Testis (tissue), 3 donors: Measurements from ENCODE around the gene SLAMF9. TPM values are rescaled to one million over a fixed set of nuclear protein-coding genes. Genes with fewer than 3 reads are reported as not detected.

ENCODE experiments used
- DNase-seq: peaks from one replicate; pipeline ENCODE4 v3.0.0-alpha.2; 2019
- H3K27ac ChIP-seq, 2 donors: fragments of 200-600 bp; sonication (generic); one replicate each; pipeline ENCODE4 v1.5.1; 2019
- H3K27me3 ChIP-seq: fragments of 200-600 bp; sonication (generic); one replicate; pipeline ENCODE4 v1.5.1; 2019
- H3K36me3 ChIP-seq: fragments of 200-600 bp; sonication (generic); one replicate; pipeline ENCODE4 v1.5.1; 2017; ENCODE audit warnings: low read depth; ENCODE audit errors: missing control alignments
- H3K4me1 ChIP-seq: fragments of 200-600 bp; sonication (generic); one replicate; pipeline ENCODE4 v1.5.1; 2019
- H3K4me3 ChIP-seq, 2 donors: fragments of 200-600 bp; sonication (generic); one replicate each; pipeline ENCODE4 v1.5.1; 2017 to 2019
- H3K9me3 ChIP-seq: fragments of 200-600 bp; sonication (generic); one replicate; pipeline ENCODE4 v1.5.1; 2017
- CTCF ChIP-seq, 3 experiments: fragments of 450-650 bp in 2 of 3; fragments of 200-600 bp in 1 of 3; sonication (generic) in 1 of 3; IDR thresholded peaks; one replicate each; pipeline ENCODE4 v1.5.1; 2016 to 2019; ENCODE audit warnings: antibody characterized with exemption in 3 of 3, mild to moderate bottlenecking in 2 of 3, moderate library complexity in 1 of 3
- POLR2A ChIP-seq: fragments of 450-650 bp; IDR thresholded peaks from one replicate; pipeline ENCODE4 v1.6.1; 2017; ENCODE audit warnings: antibody characterized with exemption, mild to moderate bottlenecking, moderate library complexity
- WGBS, 2 donors: methylation state at CpG; one replicate each; pipeline ENCODE4 v1.1.5; 2018; 5-methylcytosine and 5-hydroxymethylcytosine counted together
- intact Hi-C: fragments of 100-400 bp; cut with DNase I; formaldehyde crosslinking; loops from one replicate; pipeline ENCODE4 v1.15.1; 2023; ENCODE audit warnings: low total_unique reads
- polyA plus RNA-seq: library from polyadenylated mRNA; stranded (reverse); fragments of 350-450 nt; fragmentation: Illumina TruSeq; extraction: RNeasy Lipid Tissue Mini Kit (QIAGEN cat#74804); gene quantifications from one replicate; pipeline ENCODE4 v1.2.3, GENCODE V29; 2014; ENCODE audit warnings: low read depth, low replicate concordance; ENCODE audit not compliant: insufficient read depth
- total RNA-seq, 2 donors: library from RNA; depleted of rRNA; stranded (reverse); fragments of >200 nt; gene quantifications; one replicate each; pipeline ENCODE4 v1.2.3, GENCODE V29; 2016

SLAMF9 gene
- total and polyA plus RNA-seq, 3 donors from 2014 or later = 0.74 to 2.0 TPM; not detected in 1

DNA sequence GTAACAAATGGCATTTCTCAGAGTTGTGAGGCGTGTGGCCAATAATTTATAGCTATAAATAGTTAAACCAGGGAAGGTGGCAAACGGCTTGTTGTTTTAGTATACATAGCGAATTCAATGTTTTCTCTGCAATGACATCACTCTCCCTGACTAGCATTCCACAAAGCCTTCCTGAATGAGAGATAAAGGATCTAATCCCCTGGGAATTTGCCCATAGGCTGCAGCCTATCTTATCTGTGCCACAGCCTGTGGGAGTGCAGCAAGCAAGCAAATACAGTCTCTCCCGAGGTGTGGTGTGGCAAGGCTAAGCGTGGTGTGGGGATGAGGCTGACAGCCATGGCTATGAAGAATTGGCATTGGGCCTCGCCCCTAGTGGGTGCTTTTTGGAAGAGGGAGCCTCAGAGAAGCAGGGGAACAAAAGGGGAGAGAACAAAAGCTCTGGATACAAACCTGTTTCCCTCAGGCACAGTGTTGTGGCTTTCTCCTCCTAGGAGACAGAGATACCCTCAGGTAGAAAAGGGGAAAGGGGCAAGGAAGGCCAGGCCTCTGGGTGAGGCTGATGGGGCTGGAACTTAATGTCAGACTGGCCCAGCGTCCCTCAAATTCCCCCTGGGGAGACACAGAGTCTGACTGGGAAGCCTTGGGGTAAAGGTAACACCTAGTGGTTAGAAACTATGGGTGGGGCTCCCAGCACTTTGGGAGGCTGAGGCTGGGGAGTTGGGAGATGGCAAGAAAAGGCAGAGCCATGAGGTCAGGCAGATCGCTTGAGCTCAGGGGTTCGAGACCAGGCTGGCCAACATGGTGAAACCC is 37.6 kb downstream of the SLAMF9 start:
- 54 to 62% methylated on average over 9 of the region's 9 CpGs for WGBS, 2 donors
- intact Hi-C loops = no loop called here
- no peak overlapping the region for H3K4me3 ChIP-seq
- TF ChIP-seq CTCF (IDR thresholded peaks at IDR 0.05) (no peak), POLR2A (no peak)
- peak; percentile 72 for DNase-seq
- H3K36me3 ChIP-seq = no peaks in the 10 kb centered on the region
- no peaks in the 10 kb centered on the region for H3K27me3 ChIP-seq
- no peaks in the 10 kb centered on the region for H3K9me3 ChIP-seq
- no peaks in the 10 kb centered on the region for H3K4me1 ChIP-seq
- peak overlapping the region; percentile 39 to 59 for H3K27ac ChIP-seq

GRCh38 chr1:159915571-159916241 is 38.3 kb downstream of the SLAMF9 start:
- TF ChIP-seq POLR2A (no peak), CTCF (IDR thresholded peaks at IDR 0.05) (no peak)
- intact Hi-C loops = no loop called here
- no peaks in the 10 kb centered on the region for H3K9me3 ChIP-seq
- no peak overlapping the region for H3K4me3 ChIP-seq
- H3K4me1 ChIP-seq = peaks cover 5% of the 10 kb centered on the region
- 42 to 57% methylated on average over 5 of the region's 5 CpGs for WGBS, 2 donors
- peak overlapping the region in 1 of 2 donors; percentile 14 for H3K27ac ChIP-seq
- DNase-seq = no peak
- no peaks in the 10 kb centered on the region for H3K36me3 ChIP-seq
- H3K27me3 ChIP-seq = no peaks in the 10 kb centered on the region

DNA sequence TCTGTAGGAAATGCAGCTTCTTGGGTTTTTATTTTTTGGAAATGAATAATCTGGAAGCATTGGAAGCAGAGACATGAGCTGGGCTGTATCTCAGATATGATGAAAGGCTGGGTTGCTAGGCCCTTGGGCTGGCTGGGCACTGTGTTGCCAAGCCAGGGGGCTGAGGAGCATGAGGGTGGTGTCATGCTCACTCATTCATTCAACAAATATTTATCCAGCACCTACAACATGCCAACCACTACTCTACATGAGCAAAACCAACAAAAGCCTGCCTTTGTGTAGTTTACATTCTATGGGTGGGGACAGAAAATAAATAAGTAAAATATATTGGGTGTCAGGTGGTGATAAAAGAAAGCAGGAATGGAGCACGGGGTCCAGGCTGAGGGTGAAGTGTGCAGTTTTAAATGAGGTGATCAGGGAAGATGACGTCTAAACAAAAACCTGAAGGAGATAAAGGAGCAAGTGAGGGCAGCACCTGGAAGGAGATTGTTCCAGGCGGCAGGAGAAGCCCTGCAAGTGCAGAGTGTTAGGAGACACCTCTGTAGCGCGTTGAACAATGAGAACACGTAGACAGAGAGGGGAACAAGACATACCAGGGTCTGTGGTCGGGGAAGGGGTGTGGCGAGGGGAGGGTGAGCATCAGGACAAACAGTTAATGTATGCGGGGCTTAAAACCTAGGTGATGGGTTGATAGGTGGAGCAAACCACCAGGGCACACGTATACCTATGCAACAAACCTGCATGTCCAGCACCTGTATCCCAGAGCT is 39.6 kb downstream of the SLAMF9 start:
- H3K4me1 ChIP-seq = peaks cover 16% of the 10 kb centered on the region
- no peak overlapping the region for H3K4me3 ChIP-seq
- no peaks in the 10 kb centered on the region for H3K36me3 ChIP-seq
- H3K27ac ChIP-seq = no peak overlapping the region
- no peak for TF ChIP-seq CTCF (IDR thresholded peaks at IDR 0.05)
- no peak for TF ChIP-seq POLR2A
- no peaks in the 10 kb centered on the region for H3K27me3 ChIP-seq
- intact Hi-C loops = no loop called here
- no peak for DNase-seq
- no peaks in the 10 kb centered on the region for H3K9me3 ChIP-seq
- WGBS, 2 donors = 90 to 91% methylated on average over 10 of the region's 10 CpGs

- no peak for DNase-seq
- 78% methylated on average over 5 of the region's 5 CpGs for WGBS, 2 donors
- intact Hi-C loops = no loop called here
- TF ChIP-seq CTCF (IDR thresholded peaks at IDR 0.05) = no peak
- no peak for TF ChIP-seq POLR2A
- no peaks in the 10 kb centered on the region for H3K36me3 ChIP-seq
- H3K27me3 ChIP-seq = no peaks in the 10 kb centered on the region
- no peaks in the 10 kb centered on the region for H3K9me3 ChIP-seq
- no peak overlapping the region for H3K4me3 ChIP-seq
- peaks cover 21% of the 10 kb centered on the region for H3K4me1 ChIP-seq
- no peak overlapping the region for H3K27ac ChIP-seq
Measured at GRCh38 chr1:159913451-159914192, 40.4 kb downstream of the SLAMF9 start.
